ENCODE data around the gene CIPC.

The CIPC gene

GRCh38 chr14:77086017-77086727 is 11.9 kb upstream of the CIPC start:
- TF ChIP-seq SUZ12 (IDR thresholded peaks at IDR 0.05; ENCODE audit: extremely low read depth, insufficient read depth, insufficient read length): no peak
- no peak for TF ChIP-seq YY1 (IDR thresholded peaks at IDR 0.05; ENCODE audit: insufficient read depth, insufficient read length)
- no peak for TF ChIP-seq ZNF274 (IDR thresholded peaks at IDR 0.05; ENCODE audit: low read depth, low read length)
- Histone ChIP-seq H3K9me3 (ENCODE audit: insufficient read depth, low read length) (peaks cover 4% of the 10 kb centered on the region), H3K9ac (ENCODE audit: insufficient read length, low read depth) (no peak overlapping the region), H3K4me1 (ENCODE audit: insufficient read depth, insufficient read length) (peaks cover 5% of the 10 kb centered on the region), H3K27me3 (ENCODE audit: insufficient read depth, insufficient read length) (no peaks in the 10 kb centered on the region), H3K36me3 (ENCODE audit: insufficient read depth, insufficient read length, low read length) (no peaks in the 10 kb centered on the region), H3K4me3 (ENCODE audit: insufficient read length, low read depth) (no peak overlapping the region)
- no peak for DNase-seq (ENCODE audit: low read depth, low spot score)

DNA sequence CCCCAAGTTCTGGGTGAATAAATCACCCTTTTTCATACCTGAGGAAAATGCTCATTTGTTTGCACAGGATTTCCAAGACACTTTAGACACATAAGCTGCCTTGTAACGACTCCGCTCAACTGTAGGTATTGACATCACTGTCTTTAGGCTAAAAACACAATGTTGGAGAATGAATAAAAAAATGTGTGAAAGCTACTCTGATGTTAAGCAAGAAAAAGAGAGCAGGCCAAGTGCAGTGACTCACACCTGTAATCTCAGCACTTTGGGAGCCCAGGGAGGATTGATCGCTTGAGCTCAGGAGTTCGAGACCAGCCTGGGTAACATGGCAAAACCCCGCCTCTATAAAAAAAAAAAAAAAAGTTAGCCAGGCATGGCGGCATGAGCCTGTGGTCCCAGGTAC is 11.1 kb upstream of the CIPC start:
- H3K36me3 ChIP-seq (ENCODE audit: insufficient read depth, insufficient read length, low read length): no peaks in the 10 kb centered on the region
- no peak for TF ChIP-seq ZNF274 (IDR thresholded peaks at IDR 0.05; ENCODE audit: low read depth, low read length)
- TF ChIP-seq YY1 (IDR thresholded peaks at IDR 0.05; ENCODE audit: insufficient read depth, insufficient read length): no peak
- TF ChIP-seq SUZ12 (IDR thresholded peaks at IDR 0.05; ENCODE audit: extremely low read depth, insufficient read depth, insufficient read length): no peak
- no peak overlapping the region for H3K4me3 ChIP-seq (ENCODE audit: insufficient read length, low read depth)
- H3K9ac ChIP-seq (ENCODE audit: insufficient read length, low read depth): no peak overlapping the region
- no peak for DNase-seq (ENCODE audit: low read depth, low spot score)
- H3K4me1 ChIP-seq (ENCODE audit: insufficient read depth, insufficient read length): peaks cover 5% of the 10 kb centered on the region
- peaks cover 12% of the 10 kb centered on the region for H3K9me3 ChIP-seq (ENCODE audit: insufficient read depth, low read length)
- no peaks in the 10 kb centered on the region for H3K27me3 ChIP-seq (ENCODE audit: insufficient read depth, insufficient read length)

GRCh38 chr14:77087631-77088030 is 10.4 kb upstream of the CIPC start:
- no peak overlapping the region for H3K4me3 ChIP-seq (ENCODE audit: insufficient read length, low read depth)
- TF ChIP-seq ZNF274 (IDR thresholded peaks at IDR 0.05; ENCODE audit: low read depth, low read length) (no peak), YY1 (IDR thresholded peaks at IDR 0.05; ENCODE audit: insufficient read depth, insufficient read length) (no peak)
- peaks cover 13% of the 10 kb centered on the region for H3K9me3 ChIP-seq (ENCODE audit: insufficient read depth, low read length)
- H3K27me3 ChIP-seq (ENCODE audit: insufficient read depth, insufficient read length): no peaks in the 10 kb centered on the region
- H3K9ac ChIP-seq (ENCODE audit: insufficient read length, low read depth): no peak overlapping the region
- H3K4me1 ChIP-seq (ENCODE audit: insufficient read depth, insufficient read length): peaks cover 5% of the 10 kb centered on the region
- no peak for DNase-seq (ENCODE audit: low read depth, low spot score)
- no peaks in the 10 kb centered on the region for H3K36me3 ChIP-seq (ENCODE audit: insufficient read depth, insufficient read length, low read length)

GRCh38 chr14:77088219-77088618 is 9.8 kb upstream of the CIPC start:
- Histone ChIP-seq H3K9me3 (ENCODE audit: insufficient read depth, low read length) (peaks cover 13% of the 10 kb centered on the region), H3K36me3 (ENCODE audit: insufficient read depth, insufficient read length, low read length) (no peaks in the 10 kb centered on the region), H3K27me3 (ENCODE audit: insufficient read depth, insufficient read length) (no peaks in the 10 kb centered on the region), H3K4me3 (ENCODE audit: insufficient read length, low read depth) (no peak overlapping the region), H3K9ac (ENCODE audit: insufficient read length, low read depth) (no peak overlapping the region), H3K4me1 (ENCODE audit: insufficient read depth, insufficient read length) (peaks cover 5% of the 10 kb centered on the region)
- no peak for DNase-seq (ENCODE audit: low read depth, low spot score)
- TF ChIP-seq SUZ12 (IDR thresholded peaks at IDR 0.05; ENCODE audit: extremely low read depth, insufficient read depth, insufficient read length) (no peak), ZNF274 (IDR thresholded peaks at IDR 0.05; ENCODE audit: low read depth, low read length) (no peak), YY1 (IDR thresholded peaks at IDR 0.05; ENCODE audit: insufficient read depth, insufficient read length) (no peak)

DNA sequence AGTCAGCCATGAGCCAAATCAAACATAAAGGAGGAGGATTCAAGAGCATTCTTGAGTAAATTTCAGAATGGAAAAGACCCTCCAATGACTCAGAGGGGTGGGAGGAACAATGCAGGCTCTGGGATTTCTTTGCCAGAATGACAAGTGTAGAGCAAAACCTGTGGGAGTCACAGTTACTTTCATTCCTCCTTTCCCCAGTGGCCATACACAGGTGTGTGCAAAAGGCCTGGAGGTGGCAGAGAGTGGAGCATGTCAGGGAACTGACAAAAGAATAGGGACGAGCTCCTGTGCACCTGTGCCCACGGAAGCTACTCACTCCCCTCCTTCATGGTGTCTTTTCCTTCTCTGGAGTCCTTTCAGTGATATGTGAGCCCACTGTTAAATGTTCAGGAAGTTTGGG is 9.4 kb upstream of the CIPC start:
- no peaks in the 10 kb centered on the region for H3K27me3 ChIP-seq (ENCODE audit: insufficient read depth, insufficient read length)
- peaks cover 13% of the 10 kb centered on the region for H3K9me3 ChIP-seq (ENCODE audit: insufficient read depth, low read length)
- no peak overlapping the region for H3K4me3 ChIP-seq (ENCODE audit: insufficient read length, low read depth)
- H3K36me3 ChIP-seq (ENCODE audit: insufficient read depth, insufficient read length, low read length): no peaks in the 10 kb centered on the region
- H3K9ac ChIP-seq (ENCODE audit: insufficient read length, low read depth): no peak overlapping the region
- no peak for DNase-seq (ENCODE audit: low read depth, low spot score)
- TF ChIP-seq SUZ12 (IDR thresholded peaks at IDR 0.05; ENCODE audit: extremely low read depth, insufficient read depth, insufficient read length): no peak
- no peak for TF ChIP-seq ZNF274 (IDR thresholded peaks at IDR 0.05; ENCODE audit: low read depth, low read length)
- TF ChIP-seq YY1 (IDR thresholded peaks at IDR 0.05; ENCODE audit: insufficient read depth, insufficient read length): no peak
- H3K4me1 ChIP-seq (ENCODE audit: insufficient read depth, insufficient read length): peaks cover 5% of the 10 kb centered on the region

DNA sequence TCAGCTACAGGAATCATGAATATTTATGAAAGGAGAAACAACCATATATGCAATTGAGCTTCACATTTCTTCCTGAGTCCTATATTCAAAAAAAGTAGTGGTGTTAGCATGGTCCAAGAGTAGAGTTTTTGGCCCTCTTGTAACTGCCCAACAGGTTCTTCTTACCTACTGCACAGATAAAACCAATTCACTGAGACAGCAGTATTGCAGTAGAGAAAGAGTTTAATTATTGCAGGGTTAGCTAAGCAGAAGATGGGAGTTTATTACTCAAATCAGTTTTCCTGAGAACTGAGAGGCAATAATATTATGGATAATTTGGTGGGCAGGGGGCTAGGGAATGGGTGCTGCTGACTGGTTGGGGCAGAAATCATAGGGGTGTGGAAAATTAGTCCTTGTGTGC is 6.5 kb upstream of the CIPC start:
- Histone ChIP-seq H3K4me3 (ENCODE audit: insufficient read length, low read depth) (no peak overlapping the region), H3K27me3 (ENCODE audit: insufficient read depth, insufficient read length) (no peaks in the 10 kb centered on the region), H3K4me1 (ENCODE audit: insufficient read depth, insufficient read length) (no peaks in the 10 kb centered on the region), H3K9ac (ENCODE audit: insufficient read length, low read depth) (no peak overlapping the region), H3K9me3 (ENCODE audit: insufficient read depth, low read length) (peaks cover 13% of the 10 kb centered on the region), H3K36me3 (ENCODE audit: insufficient read depth, insufficient read length, low read length) (no peaks in the 10 kb centered on the region)
- no peak for TF ChIP-seq YY1 (IDR thresholded peaks at IDR 0.05; ENCODE audit: insufficient read depth, insufficient read length)
- no peak for TF ChIP-seq ZNF274 (IDR thresholded peaks at IDR 0.05; ENCODE audit: low read depth, low read length)
- TF ChIP-seq SUZ12 (IDR thresholded peaks at IDR 0.05; ENCODE audit: extremely low read depth, insufficient read depth, insufficient read length): no peak
- no peak for DNase-seq (ENCODE audit: low read depth, low spot score)

DNA sequence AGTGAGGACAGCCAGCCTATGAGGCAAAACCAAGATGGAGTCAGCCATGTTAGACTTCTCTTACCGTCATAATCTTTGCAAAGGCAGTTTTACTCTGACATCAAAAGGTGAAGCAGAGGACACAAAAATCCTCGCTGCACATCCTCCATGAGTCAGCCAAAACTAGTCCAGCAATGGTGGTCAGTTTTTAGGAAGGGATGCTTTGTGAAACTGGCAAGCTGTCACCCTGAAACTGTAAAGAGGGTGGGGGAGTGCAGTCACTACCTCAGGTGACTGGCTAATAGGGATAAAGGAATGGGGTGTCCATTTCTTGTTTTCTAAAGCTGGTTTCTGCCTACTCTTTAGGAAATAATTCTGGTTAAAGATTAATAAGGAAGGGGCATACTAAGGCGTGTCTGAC is 5.4 kb upstream of the CIPC start:
- Histone ChIP-seq H3K9ac (ENCODE audit: insufficient read length, low read depth) (no peak overlapping the region), H3K4me3 (ENCODE audit: insufficient read length, low read depth) (no peak overlapping the region), H3K36me3 (ENCODE audit: insufficient read depth, insufficient read length, low read length) (no peaks in the 10 kb centered on the region), H3K9me3 (ENCODE audit: insufficient read depth, low read length) (peaks cover 13% of the 10 kb centered on the region), H3K27me3 (ENCODE audit: insufficient read depth, insufficient read length) (no peaks in the 10 kb centered on the region), H3K4me1 (ENCODE audit: insufficient read depth, insufficient read length) (no peaks in the 10 kb centered on the region)
- no peak for TF ChIP-seq YY1 (IDR thresholded peaks at IDR 0.05; ENCODE audit: insufficient read depth, insufficient read length)
- no peak for TF ChIP-seq ZNF274 (IDR thresholded peaks at IDR 0.05; ENCODE audit: low read depth, low read length)
- TF ChIP-seq SUZ12 (IDR thresholded peaks at IDR 0.05; ENCODE audit: extremely low read depth, insufficient read depth, insufficient read length): no peak
- DNase-seq (ENCODE audit: low read depth, low spot score): no peak

Data from NT2/D1 (cell line).